Transverse colon (tissue), 4 donors: Measurements from ENCODE around the gene PTPN11. TPM values are rescaled to one million over a fixed set of nuclear protein-coding genes. Genes with fewer than 3 reads are reported as not detected.
"Not testable (repeated sequence)": the region's sequence is repeated elsewhere in the genome, so short reads cannot be mapped to it uniquely, and the experiment has no call there.

ENCODE experiments used
- DNase-seq: peaks from one replicate; pipeline ENCODE4 v3.0.0-alpha.2; 2019
- H3K27ac ChIP-seq, 4 donors: fragments of 200-600 bp; sonication (generic); 2 replicates each; pipeline ENCODE4 v1.5.1; 2016 to 2018; ENCODE audit warnings: inconsistent platforms in 4 of 4
- H3K27me3 ChIP-seq: fragments of 200-600 bp; sonication (generic); 2 replicates; pipeline ENCODE4 v1.5.1; 2017; ENCODE audit warnings: inconsistent platforms
- H3K36me3 ChIP-seq, 4 donors: fragments of 200-600 bp; sonication (generic); 2 replicates each; pipeline ENCODE4 v1.5.1; 2017 to 2019; ENCODE audit warnings: inconsistent platforms in 4 of 4
- H3K4me1 ChIP-seq, 4 donors: fragments of 200-600 bp; sonication (generic); 2 replicates each; pipeline ENCODE4 v1.5.1; 2017 to 2020; ENCODE audit warnings: inconsistent platforms in 4 of 4
- H3K4me3 ChIP-seq, 4 donors: fragments of 200-600 bp; sonication (generic); 1 replicate in 1 of 4; 2 replicates in 3 of 4; pipeline versions ENCODE4 v1.5.1 to v1.6.1; 2017 to 2019; ENCODE audit warnings: inconsistent platforms in 4 of 4
- H3K9me3 ChIP-seq, 2 donors: fragments of 200-600 bp; sonication (generic); 2 replicates each; pipeline ENCODE4 v1.5.1; 2017 to 2019; ENCODE audit warnings: inconsistent platforms in 2 of 2
- CTCF ChIP-seq, 5 experiments: fragments of 200-600 bp in 3 of 5; fragments of 450-650 bp in 2 of 5; sonication (generic) in 3 of 5; IDR thresholded peaks; 1 replicate in 2 of 5; 2 replicates in 3 of 5; pipeline ENCODE4 v1.5.1; 2016 to 2017; ENCODE audit warnings: antibody characterized with exemption in 5 of 5, inconsistent platforms in 3 of 5, mild to moderate bottlenecking in 2 of 5, moderate library complexity in 1 of 5
- EP300 ChIP-seq: sonication (generic); formaldehyde crosslinking; IDR thresholded peaks from one replicate; pipeline ENCODE4 v1.6.1; 2017; ENCODE audit warnings: antibody characterized with exemption, low read depth
- POLR2A ChIP-seq: fragments of 450-650 bp; IDR thresholded peaks from one replicate; pipeline ENCODE4 v1.6.1; 2016; ENCODE audit warnings: antibody characterized with exemption, mild to moderate bottlenecking, moderate library complexity
- POLR2AphosphoS5 ChIP-seq, 3 donors: sonication (generic); formaldehyde crosslinking; IDR thresholded peaks; one replicate each; pipeline ENCODE4 v1.6.1; 2016; ENCODE audit warnings: antibody characterized with exemption in 3 of 3
- WGBS, 2 donors: methylation state at CpG; one replicate each; pipeline ENCODE4 v1.1.5; 2018; ENCODE audit warnings: low coverage in 1 of 2; 5-methylcytosine and 5-hydroxymethylcytosine counted together
- in situ Hi-C, 4 donors: fragments of 200-750 bp; cut with MboI; loops; one replicate each; pipeline versions ENCODE4 v1.15.0 to v1.15.1; 2017; ENCODE audit warnings: low sequenced_read_pairs in 3 of 4, low pct_ligation_motif_present in 1 of 4, low pct_unique_long_range_greater_than_20kb in 1 of 4
- intact Hi-C: fragments of 100-400 bp; cut with DNase I; formaldehyde crosslinking; loops from one replicate; pipeline ENCODE4 v1.15.1; 2023; ENCODE audit warnings: low total_unique reads
- total RNA-seq, 4 donors: library from RNA; depleted of rRNA; stranded (reverse); fragments of >200 nt; gene quantifications; one replicate each; pipeline ENCODE4 v1.1.0, GENCODE V29; 2016

The PTPN11 gene
- total RNA-seq, 4 donors from 2014 or later: 46.4 to 56.7 (median 50.3) TPM

- no peak for DNase-seq
- in situ Hi-C loops: no loop called here
- 96 to 99% methylated on average over 7 of the region's 7 CpGs for WGBS, 2 donors
- Histone ChIP-seq H3K36me3 (peaks cover 0 to 67% (median 22%) of the 10 kb centered on the region in 4 donors), H3K4me3 (no peak overlapping the region), H3K27me3 (no peaks in the 10 kb centered on the region), H3K27ac (no peak overlapping the region), H3K9me3 (no peaks in the 10 kb centered on the region), H3K4me1 (no peaks in the 10 kb centered on the region)
- intact Hi-C loops: no loop called here
- no peak for TF ChIP-seq EP300
- no peak for TF ChIP-seq POLR2A
- TF ChIP-seq CTCF (IDR thresholded peaks at IDR 0.05): no peak
- no peak for TF ChIP-seq POLR2AphosphoS5 (IDR thresholded peaks at IDR 0.05)
Measured at GRCh38 chr12:112456029-112456428, 37.3 kb downstream of the PTPN11 start.

GRCh38 chr12:112457142-112457541 is 38.4 kb downstream of the PTPN11 start:
- 94 to 100% methylated on average over 1 of the region's 1 CpG for WGBS, 2 donors

DNA sequence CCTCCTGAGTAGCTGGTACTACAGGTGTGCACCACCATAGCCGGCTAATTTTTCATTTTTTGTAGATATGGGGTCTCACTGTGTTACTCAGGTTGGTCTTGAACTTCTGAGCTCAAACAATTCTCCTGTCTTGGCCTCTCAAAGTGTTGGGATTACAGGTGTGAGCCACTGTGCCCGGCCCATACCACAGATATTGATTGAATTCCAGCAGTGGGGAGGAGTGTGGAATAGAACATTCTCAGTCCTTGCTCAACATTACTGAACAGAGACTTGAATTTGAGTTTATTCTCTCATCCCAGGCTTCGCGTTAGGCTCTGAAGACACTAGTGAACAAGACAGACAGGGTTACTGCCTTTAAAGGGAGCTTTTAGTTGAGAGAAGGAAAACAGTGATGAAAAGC is 39.6 kb downstream of the PTPN11 start:
- in situ Hi-C loops: no loop called here
- 94 to 97% methylated on average over 3 to 4 of the region's 4 CpGs for WGBS, 2 donors

More at GRCh38 chr12:112457142-112457541, 38.4 kb downstream of the PTPN11 start:
- H3K27ac ChIP-seq, DNase-seq, H3K4me1 ChIP-seq, H3K9me3 ChIP-seq, intact Hi-C loops, in situ Hi-C loops, H3K27me3 ChIP-seq, H3K4me3 ChIP-seq: not testable (repeated sequence)
- peaks cover 0 to 60% (median 22%) of the 10 kb centered on the region in 4 donors for H3K36me3 ChIP-seq

GRCh38 chr12:112458751-112459150 is 40.0 kb downstream of the PTPN11 start:
- Histone ChIP-seq H3K4me1 (no peaks in the 10 kb centered on the region), H3K9me3 (no peaks in the 10 kb centered on the region), H3K4me3 (no peak overlapping the region), H3K36me3 (peaks cover 0 to 44% (median 17%) of the 10 kb centered on the region in 4 donors), H3K27me3 (no peaks in the 10 kb centered on the region), H3K27ac (no peak overlapping the region)
- in situ Hi-C loops: no loop called here
- 91 to 100% methylated on average over 3 to 5 of the region's 5 CpGs for WGBS, 2 donors
- intact Hi-C loops: no loop called here
- TF ChIP-seq EP300: no peak
- DNase-seq: no peak

More for the DNA sequence above, 39.6 kb downstream of the PTPN11 start:
- no peak for DNase-seq
- peaks cover 0 to 48% (median 17%) of the 10 kb centered on the region in 4 donors for H3K36me3 ChIP-seq
- intact Hi-C loops: no loop called here
- TF ChIP-seq POLR2AphosphoS5 (IDR thresholded peaks at IDR 0.05): no peak
- H3K27ac ChIP-seq: no peak overlapping the region
- H3K9me3 ChIP-seq: no peaks in the 10 kb centered on the region
- H3K27me3 ChIP-seq: no peaks in the 10 kb centered on the region
- H3K4me1 ChIP-seq: no peaks in the 10 kb centered on the region
- H3K4me3 ChIP-seq: no peak overlapping the region

- in situ Hi-C loops (no loop called here), intact Hi-C loops (no loop called here)
- no peak for DNase-seq
- Histone ChIP-seq H3K27ac (no peak overlapping the region), H3K4me1 (no peaks in the 10 kb centered on the region), H3K4me3 (no peak overlapping the region), H3K9me3 (no peaks in the 10 kb centered on the region), H3K27me3 (no peaks in the 10 kb centered on the region), H3K36me3 (no peaks in the 10 kb centered on the region)
- WGBS, 2 donors: 51 to 60% methylated on average over 2 of the region's 2 CpGs
- TF ChIP-seq POLR2AphosphoS5 (IDR thresholded peaks at IDR 0.05): no peak
- no peak for TF ChIP-seq EP300
- no peak for TF ChIP-seq POLR2A
- no peak for TF ChIP-seq CTCF (IDR thresholded peaks at IDR 0.05)
Measured at GRCh38 chr12:112463478-112463877, 44.7 kb downstream of the PTPN11 start.

GRCh38 chr12:112464605-112465004 is 45.9 kb downstream of the PTPN11 start:
- Histone ChIP-seq H3K36me3 (no peaks in the 10 kb centered on the region), H3K4me3 (no peak overlapping the region), H3K27ac (no peak overlapping the region), H3K27me3 (no peaks in the 10 kb centered on the region), H3K9me3 (no peaks in the 10 kb centered on the region), H3K4me1 (no peaks in the 10 kb centered on the region)
- intact Hi-C loops: no loop called here
- TF ChIP-seq EP300: no peak
- no peak for TF ChIP-seq POLR2A
- no peak for TF ChIP-seq CTCF (IDR thresholded peaks at IDR 0.05)
- TF ChIP-seq POLR2AphosphoS5 (IDR thresholded peaks at IDR 0.05): no peak
- no peak for DNase-seq
- in situ Hi-C loops: no loop called here
